ENCODE measurements around the gene GRHL1.

Gene GRHL1

DNA sequence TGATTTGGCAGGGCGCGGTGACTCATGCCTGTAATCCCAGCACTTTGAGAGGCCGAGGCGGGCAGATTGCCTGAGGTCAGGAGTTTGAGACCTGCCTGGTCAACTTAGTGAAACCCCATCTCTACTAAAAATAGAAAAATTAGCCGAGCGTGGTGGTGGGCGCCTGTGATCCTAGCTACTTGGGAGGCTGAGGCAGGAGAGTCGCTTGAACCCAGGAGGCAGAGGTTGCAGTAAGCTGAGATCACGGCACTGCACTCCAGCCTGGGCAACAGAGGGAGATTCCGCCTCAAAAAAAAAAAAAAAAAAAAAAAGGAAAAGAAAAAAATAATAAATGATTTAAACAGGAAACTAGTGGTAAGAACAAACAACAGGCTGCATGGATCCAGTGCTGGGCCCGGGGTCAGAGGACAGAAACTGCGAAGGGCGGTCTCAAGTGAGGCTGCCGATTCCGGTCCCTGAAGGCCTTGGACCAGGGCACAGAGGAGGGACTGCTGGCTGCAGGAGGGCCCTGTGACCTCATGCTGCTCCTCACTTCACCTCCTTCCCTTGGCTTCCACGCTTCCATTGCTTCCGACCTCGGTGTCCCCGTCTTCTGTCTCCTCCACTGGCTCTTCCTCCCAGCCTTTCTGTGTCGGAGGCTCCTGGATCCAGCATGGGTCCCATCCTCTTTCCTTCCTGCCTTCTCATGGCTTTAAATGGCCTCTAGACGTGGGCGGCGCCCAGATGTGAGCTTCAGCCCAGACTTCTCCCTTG is 2.1 kb upstream of the GRHL1 start:
- DNase-seq: no peak

DNA sequence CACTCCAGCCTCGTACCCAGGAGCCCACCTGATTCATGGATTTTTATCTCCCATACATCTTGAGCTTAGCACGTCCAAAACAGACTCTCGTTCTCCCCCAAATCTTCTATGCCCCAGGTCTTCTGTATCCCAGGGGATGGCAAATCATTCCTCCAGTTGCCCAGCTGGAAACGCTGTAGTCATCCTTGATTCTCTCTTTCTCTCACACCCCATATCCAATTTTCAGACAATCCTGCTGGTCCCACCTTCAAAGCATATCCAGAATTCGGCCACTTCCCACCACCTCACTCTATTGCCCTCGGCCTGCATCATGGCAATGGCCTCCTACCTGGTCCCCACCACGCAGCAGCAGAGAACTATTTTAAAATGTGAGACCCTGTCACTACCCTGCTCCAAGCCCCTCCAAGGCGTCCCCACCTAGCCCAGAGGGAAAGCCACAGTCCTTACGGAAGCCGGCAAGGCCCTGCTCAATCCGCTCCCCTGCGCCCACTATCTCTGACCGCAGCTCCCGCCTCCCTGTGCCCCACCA is 1.4 kb upstream of the GRHL1 start:
- DNase-seq: no peak

DNA sequence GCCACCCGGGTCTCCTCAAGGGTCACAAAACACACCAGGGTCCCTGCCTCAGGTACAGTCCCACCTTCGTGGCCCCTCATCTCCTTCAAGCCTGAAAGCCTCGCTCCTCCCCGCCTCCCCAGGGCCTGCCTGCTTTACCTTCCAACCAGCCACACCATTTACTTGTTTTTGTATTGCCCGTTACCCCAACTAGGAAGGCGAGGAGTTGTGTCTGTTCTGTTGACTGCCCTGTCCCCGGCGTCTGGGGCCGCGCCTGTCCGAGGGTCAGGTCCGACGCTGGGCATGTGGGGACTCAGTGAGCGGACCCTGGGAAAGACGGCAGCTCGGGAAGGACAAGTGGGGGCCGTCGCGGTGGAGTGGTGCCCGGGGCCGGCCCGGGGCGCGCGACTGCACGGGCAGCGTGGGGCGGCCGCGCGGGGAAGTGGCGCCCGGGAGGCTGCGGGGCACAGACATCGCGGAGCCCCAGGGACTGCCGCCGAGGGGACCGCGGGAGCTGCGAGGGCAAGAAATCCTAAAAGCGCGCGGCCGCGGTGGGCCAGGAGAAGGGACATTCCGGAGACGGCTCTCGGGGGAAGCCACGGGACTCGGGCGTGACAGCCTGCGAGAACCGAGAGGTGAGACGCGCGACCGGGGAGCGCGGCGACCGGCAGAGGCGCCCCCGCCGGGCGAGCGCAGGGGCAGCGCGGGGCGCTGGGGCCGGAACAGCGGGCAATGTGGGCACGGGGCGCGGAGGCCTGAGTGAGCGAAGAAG is 797 bp upstream of the GRHL1 start:
- DNase-seq: peak in 18 of 56 donors; percentile 22 to 73 (median 58)

DNA sequence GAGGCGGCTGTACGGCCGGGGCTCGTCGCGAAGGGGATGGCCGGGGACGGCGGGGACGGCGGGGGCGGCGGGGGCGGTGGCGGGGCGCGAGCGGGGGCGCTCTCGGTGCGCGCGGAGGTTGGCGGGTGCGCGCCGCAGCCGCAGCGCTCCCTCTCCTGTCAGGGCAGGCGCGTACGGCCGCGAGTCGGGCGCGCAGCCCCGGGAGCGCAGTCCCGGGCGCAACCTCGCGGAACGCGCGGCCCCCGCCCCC is 296 bp upstream of the GRHL1 start:
- no peak for DNase-seq

DNA sequence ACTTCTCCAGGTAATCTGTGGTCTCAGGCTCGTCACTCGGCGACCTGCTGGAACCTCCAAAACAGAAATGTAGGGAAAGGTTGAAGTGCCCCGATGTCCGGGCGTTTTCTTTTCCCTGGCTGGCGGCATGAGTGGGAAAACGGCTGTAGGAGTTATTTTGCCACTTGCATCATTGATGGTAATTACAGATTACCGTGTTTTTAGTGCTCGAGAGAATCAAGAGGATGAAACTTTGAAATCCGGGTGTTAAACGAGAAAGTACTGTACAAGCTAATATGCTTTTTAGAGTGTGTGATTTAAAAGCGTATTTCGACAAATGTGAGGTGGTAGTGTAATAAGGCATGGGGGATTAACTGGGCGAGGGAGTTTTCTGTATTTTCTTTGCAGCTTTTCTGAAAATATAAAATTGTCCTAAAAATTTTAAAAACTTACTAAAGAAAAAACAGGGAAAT is 819 bp downstream of the GRHL1 start:
- no peak for DNase-seq

DNA sequence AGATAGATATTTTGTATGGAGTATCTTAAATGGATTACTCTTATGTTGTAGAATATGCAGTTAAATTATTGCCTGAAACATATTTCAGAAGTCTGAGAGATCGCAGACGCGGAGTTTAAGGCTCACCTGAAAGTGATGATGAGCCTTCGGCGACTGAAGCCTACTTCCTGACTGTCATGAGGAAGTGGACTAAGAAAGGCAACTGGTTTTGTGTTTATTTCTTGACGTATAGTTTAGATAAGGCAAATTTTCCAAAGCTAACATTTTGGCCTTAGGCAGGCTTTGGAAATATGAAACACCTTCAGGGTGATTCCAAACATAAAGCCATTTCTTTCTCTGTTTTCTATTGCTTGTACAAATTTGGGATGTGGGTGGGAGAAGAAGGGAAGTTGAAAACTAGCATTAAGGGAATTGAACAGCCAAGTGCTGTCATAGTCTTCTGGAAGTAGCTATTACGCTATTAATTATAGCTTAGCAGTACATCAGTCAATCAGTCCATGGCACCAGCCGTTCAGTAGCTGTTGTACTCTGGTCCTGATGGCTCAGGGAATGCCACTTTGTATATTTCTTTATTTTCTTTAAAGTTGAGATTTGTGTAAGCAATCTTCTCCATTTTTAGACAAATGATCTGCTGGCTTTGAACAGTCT is 1.5 kb downstream of the GRHL1 start:
- DNase-seq: no peak

DNA sequence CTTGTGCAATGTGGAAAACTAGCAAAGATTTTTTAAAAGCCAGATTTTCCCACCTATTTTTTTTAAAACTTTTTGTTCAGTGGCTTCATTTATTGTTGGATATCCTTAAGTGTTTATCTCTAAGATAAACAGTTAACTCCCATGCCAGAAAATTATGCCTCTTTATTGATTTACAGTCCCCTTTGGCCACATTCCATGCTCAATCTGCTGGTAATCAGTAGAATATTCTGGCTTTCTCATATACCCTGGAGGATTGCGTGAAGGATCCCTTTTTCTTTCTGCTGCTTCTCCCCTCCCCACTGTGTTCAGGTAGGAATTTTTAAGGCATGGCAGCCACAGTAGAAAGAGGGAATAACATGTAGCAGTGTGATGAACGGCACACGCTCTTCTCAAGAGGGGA is 2.6 kb downstream of the GRHL1 start:
- DNase-seq: no peak

DNA sequence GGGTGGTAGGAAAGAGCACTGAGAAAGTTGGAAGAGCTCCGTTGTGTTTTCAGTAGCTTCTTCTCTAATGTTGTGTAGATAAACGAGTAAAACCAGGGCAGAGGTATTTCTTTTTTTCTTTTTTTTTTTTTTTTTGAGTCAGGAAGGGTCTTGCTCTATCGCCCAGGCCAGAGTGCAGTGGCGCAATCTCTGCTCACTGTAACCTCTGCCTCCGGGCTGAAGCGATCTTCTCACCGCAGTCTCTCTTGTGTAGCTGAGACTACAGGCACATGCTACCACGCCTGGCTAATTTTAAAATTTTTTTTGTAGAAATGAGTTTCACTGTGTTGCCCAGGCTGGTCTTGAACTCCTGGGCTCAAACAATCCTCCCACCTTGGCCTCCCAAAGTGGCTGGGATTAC is 6.6 kb downstream of the GRHL1 start:
- no peak for DNase-seq

DNA sequence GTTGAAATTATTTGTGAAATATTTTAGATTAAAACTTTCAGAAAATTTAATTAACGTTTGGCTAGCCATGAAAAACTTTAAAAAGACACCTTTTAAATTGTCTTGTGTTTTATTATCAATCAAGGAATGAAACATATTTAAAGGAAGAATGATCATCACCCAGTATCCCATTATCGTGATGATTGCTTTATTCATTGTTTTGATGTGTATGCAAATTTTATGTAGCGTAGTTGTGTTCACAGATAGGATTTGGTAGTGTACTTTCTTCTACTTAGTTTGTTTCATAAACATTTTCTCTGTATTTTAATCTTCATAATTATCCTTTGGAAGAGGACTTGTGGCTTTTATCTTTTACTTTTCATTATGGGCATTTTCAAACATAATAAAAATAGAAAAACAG is 7.8 kb downstream of the GRHL1 start:
- DNase-seq: no peak

DNA sequence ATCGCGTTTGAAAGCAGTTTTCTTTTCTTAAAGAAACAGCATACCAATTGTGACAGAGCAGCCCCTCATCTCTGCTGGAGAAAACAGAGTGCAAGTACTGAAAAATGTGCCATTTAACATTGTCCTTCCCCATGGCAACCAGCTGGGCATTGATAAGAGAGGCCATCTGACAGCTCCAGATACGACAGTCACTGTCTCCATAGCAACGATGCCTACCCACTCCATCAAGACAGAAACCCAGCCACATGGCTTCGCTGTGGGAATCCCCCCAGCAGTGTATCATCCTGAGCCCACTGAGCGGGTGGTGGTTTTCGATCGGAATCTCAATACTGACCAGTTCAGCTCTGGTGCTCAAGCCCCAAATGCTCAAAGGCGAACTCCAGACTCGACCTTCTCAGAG is 9.5 kb downstream of the GRHL1 start:
- DNase-seq: peak in 2 of 56 donors; percentile 11

DNA sequence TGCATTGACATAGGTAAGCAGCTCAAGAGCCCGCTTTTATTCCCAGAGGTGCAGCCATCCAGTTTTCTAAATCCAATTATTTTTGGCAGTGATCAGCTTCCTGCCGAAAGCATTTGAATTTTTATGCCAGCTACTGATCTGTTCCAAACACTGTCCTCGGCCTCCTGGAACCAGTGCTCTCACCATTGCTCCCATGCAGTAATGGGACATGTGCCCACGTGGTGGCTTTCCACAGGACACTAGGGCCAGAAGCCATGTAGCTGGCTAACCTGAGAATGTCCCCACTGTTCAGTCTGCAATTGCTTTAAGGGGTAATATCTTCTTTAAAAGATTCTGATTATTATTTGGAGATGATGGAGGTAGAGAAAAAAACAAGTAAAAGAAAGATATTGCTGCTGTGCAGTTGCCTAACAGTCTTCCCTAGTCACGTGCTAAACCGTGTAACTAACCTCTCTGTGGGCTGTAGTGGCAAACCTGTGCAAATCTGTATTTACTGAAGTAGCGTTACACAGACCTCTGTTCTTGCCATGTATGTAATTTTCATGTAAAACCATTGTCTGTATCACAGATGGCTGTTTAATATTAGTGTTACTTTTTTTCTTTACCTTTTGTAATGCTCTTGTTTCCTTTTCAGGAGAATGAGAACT is 13.0 kb downstream of the GRHL1 start:
- peak in 1 of 56 donors; percentile 1 for DNase-seq

DNA sequence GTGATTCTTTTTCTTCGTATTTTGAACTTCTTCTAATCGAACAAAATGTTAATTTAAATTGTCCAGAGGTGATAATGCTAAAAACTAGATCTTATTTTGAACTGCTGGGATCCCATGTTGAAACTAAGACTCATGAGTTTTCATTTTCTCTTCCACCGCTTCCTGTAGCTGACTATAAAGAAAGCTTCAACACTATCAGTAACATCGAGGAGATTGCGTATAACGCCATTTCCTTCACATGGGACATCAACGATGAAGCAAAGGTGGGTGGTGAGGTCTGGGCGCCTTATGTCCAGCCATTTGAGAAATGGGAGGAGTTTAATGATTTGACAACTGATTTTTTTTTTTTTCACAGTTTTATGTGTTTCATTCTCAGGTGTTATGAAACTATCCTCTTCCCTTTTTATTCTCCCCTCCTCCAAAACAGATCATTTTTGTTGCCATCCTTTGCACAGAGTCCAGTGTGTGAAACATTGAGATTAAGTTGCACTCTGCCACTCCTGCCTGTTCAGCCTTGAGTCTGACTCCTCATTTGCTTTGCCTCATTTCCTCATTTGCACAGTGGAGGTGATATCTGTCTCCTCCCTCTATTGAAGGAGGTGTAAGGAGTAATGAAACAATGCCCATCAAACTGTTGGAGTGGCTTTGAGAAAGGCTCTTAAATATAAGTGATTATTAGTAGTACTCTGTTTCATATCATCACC is 13.8 kb downstream of the GRHL1 start:
- DNase-seq: no peak

DNA sequence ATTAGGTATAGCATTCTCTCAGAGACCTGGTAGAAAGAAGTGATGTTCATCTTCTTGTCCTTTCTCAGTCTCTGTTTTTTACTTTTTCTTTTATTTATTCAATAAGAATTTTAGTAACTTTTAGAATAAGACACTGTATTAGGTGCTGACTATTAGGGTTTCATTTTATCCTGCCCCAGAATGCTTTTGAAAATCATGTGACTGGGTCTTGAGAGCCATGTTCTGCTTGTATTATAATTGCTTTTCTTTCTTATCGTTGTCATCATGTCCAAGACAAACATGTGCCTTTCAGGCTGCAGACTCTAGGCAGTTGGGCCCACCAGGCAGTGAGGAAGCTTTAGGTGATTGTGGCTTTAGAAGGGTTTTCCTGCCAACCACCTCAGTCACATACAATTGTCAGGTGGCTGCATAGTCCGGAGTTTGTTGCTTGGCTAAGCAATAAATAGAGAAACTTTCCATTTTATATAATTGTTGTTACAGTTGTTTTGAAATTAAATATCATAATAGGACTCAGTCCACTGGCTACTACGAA is 15.1 kb downstream of the GRHL1 start:
- no peak for DNase-seq

DNA sequence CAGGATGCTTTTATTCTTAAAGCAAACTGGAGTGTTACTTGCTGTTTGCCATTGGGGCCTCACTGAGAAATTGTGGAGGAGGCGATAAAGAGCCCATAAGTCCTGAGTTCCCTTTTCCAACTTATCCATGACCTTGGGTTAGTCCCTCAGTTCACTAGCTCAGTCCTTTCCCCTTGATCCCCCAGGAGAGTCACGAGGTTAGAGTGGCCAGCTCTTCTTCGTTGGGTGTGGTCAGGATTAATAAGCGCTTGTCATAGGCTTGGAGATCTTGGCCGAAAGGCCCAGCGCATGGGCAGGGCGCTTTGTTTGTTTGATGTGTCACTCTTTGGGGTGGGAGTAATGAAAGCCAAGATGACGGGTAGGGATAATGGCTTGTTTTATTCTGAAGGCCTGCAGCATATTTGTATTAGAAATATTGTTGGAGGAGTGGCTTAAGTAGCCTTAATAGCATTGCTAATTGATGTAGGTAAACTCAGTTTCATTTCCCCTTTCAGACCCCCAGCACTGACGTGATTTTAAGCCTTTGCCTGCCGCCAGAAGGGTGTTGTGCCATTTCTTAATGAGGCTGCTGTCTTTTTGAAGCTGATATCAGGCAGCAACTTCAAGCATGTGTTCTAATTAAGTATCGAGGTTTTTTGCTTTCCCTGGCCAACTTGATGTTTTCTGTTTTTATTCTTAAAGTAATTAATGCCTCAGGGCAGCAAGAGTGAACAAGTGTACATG is 15.7 kb downstream of the GRHL1 start:
- DNase-seq: no peak

DNA sequence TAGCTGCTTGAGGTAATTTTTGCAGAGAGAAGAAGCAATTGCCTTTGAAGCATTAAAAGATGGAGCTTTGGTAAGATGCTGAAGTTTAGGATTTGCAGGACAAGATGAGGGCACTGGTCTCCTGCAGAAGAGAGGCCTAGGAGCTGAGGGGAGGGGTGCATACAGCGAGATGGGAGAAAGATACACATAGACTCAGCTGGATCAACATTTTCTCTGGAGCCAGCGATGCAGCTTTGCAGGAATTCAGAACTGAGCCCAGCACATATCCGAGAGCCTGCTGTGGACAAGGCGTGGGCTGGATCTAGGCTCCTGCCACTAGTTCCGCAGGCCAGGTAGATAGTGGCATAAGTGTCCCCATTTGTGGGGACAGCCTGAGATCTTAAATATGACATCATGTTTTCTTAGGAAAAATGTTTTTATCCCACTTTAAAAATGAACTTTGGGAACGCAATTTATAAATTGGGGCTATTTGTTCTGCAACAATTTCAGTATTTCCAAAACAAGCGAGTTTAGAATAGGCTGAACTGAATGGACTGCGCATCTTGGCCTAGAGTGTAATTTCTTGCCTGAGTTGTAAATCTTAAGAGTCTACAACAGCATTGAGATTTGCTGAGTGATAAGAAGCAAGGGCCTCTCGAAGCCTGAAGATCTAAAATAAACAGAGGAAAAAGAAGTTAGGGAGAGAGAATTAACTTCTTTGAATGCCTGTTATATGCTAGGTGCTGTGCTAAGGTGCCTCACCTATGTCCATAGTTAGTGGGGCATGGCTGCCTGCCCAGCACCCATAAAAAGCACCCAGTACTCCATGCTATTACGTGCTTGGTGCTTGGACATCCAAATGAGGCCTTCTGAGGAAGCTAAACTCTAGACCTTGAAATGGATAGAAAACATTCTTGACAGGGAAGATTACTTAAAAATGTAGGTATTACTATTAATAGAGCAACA is 17.3 kb downstream of the GRHL1 start:
- DNase-seq: no peak

DNA sequence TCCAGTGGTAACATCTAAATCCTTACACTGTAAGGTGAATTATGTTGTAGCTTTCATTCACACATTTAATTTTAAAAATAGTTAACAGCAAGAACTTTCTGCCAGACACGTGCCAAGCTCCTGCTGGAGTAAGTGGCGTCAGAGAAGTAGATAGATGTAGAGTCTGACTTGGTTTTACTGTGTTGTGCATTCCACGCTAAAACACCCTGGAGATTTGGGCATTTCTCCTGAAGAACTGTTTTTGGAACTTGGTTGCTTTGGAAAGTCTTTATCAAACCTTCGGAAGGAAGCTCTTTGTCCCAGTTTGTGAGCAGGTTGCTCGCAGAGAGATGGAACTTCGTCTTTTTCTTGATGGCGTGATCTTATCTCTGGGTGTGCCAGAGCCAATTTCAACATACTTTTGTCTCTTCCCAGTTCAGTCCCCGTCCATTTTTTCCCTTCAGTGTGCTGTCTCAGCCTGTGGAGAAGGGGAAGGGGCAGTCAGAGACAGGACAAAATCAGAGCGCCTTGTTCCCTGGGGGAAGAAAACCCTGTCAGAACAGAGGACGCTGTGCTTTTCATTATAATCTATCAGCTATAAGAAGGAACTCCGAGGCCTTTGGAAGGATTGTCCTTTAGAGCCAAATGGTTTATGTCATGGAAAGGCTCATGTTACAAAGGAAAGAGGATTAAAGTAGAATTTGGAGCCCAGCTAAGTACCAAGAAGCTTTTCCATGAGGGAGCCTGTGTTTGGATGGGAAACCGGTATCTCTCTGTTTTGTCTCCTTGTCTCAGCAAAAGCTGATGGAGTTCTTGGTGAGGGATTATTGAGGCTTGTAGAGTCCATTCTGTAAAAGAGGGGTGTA is 18.9 kb downstream of the GRHL1 start:
- DNase-seq: no peak

DNA sequence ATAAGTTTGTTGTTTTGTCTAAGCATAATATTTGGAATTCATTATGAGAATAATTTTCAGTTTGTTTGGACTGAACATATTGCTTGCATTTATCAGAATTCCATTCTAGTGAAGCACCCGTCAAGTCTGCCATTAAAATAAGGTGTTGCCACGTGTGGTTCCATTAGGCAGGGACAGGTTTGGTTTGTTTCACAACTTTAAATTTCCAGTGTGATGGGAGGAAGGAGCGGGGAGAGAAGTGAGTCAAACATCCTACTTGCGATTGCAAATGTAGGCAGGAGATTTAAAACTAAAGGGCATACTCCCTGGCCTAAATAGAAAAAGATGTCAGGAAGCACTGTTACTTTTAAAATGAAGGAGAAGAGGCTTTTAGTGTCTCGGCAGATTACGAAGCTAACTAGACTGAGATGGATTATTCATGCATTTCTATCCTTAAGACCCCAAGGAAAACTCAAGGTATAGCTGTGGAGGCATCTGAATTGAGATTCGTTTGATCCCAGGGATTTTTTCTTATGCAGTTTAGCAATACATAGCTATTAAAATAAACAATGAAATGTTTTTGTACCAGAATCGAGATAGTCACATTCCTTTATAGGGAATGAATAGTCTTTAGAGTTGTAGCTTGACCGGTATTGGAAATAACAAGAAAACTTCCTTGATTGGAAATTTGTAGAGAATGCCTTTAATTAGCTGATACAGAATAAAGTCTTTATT is 19.8 kb downstream of the GRHL1 start:
- peak in 3 of 56 donors; percentile 7 to 14 (median 11) for DNase-seq

All from nucleus accumbens (tissue), 56 donors.